Keratinocyte (primary cell): ENCODE measurements around the gene ANKRD28.

Experiments
- CTCF ChIP-seq, 3 experiments: IDR thresholded peaks in 1 of 3; conservative IDR thresholded peaks in 1 of 3; optimal IDR thresholded peaks in 1 of 3; 2 replicates in 2 of 3; 3 replicates in 1 of 3; pipeline versions ENCODE3 to v1.5.1; 2011; ENCODE audit warnings: low read length in 3 of 3, mild to moderate bottlenecking in 3 of 3, moderate library complexity in 2 of 3, control low read depth in 1 of 3, inconsistent platforms in 1 of 3; ENCODE audit not compliant: insufficient read depth in 2 of 3; ENCODE audit errors: extremely low read depth in 1 of 3
- EZH2 ChIP-seq: IDR thresholded peaks from one replicate; pipeline ENCODE4 v1.6.1; 2012; ENCODE audit warnings: inconsistent platforms, mild to moderate bottlenecking, low read length, moderate library complexity

GRCh38 chr3:15707779-15708178 is 90.0 kb downstream of the ANKRD28 start:
- no peak for TF ChIP-seq CTCF (optimal IDR thresholded peaks at IDR 0.05 in 1 of 3, IDR thresholded peaks at IDR 0.05 in 1 of 3, conservative IDR thresholded peaks at IDR 0.05 in 1 of 3; ENCODE audit: extremely low read depth in 1 of 3, insufficient read depth in 2 of 3, low read length in 3 of 3)
- TF ChIP-seq EZH2 = no peak
